ENCODE data around the gene PHF13. TPM values are rescaled to one million over a fixed set of nuclear protein-coding genes. Genes with fewer than 3 reads are reported as not detected.

Gene PHF13
- total and polyA plus RNA-seq, 9 of the 15 experiments (the other 6 are each of a cell fraction or from before 2014, with no cell fraction given) = 1.8 to 36.1 (median 11.7) TPM

- TF ChIP-seq ZBTB9 (CRISPR knock-in tag; IDR thresholded peaks at IDR 0.05) = no peak
- 0 out of 2 replicates have a peak, but pooled peaks have one; percentile 34 for TF ChIP-seq ZC3H4 (CRISPR knock-in tag; IDR thresholded peaks at IDR 0.05; ENCODE audit: borderline replicate concordance)
- TF ChIP-seq PYGO2 (tag; IDR thresholded peaks at IDR 0.05) = no peak
- no peak for TF ChIP-seq HNRNPL (IDR thresholded peaks at IDR 0.05; ENCODE audit: low read depth, low read length)
- TF ChIP-seq SOX6 (IDR thresholded peaks at IDR 0.05) = no peak
- no peak for TF ChIP-seq HMGXB4 (CRISPR knock-in tag; IDR thresholded peaks at IDR 0.05)
- TF ChIP-seq HMGN3 (IDR thresholded peaks at IDR 0.05; ENCODE audit: borderline replicate concordance, extremely low read depth, insufficient read length, low read depth, low read length) = no peak
- TF ChIP-seq GABPA (tag; conservative IDR thresholded peaks at IDR 0.05; ENCODE audit: low read depth) = no peak
- no peak for TF ChIP-seq TAF7 (tag; IDR thresholded peaks at IDR 0.05)
- TF ChIP-seq ZNF589 (CRISPR knock-in tag; IDR thresholded peaks at IDR 0.05; ENCODE audit: low read depth) = no peak
- no peak for TF ChIP-seq TEAD4 (IDR thresholded peaks at IDR 0.05; ENCODE audit: low read length)
- 0 out of 2 replicates have a peak, but pooled peaks have one; percentile 35 for TF ChIP-seq TEAD4 (CRISPR knock-in tag; IDR thresholded peaks at IDR 0.05; ENCODE audit: borderline replicate concordance)
- peak; percentile 26 for TF ChIP-seq TCF3 (CRISPR knock-in tag; IDR thresholded peaks at IDR 0.05)
- no peak for TF ChIP-seq CREM (IDR thresholded peaks at IDR 0.05; ENCODE audit: low read depth)
- TF ChIP-seq MAFG (tag; conservative IDR thresholded peaks at IDR 0.05) = no peak
- TF ChIP-seq PHF21A (IDR thresholded peaks at IDR 0.05; ENCODE audit: borderline replicate concordance, low read depth) = no peak
- no peak for TF ChIP-seq YBX1 (IDR thresholded peaks at IDR 0.05)
- TF ChIP-seq MEF2A (IDR thresholded peaks at IDR 0.05; ENCODE audit: control insufficient read depth, low read depth, low read length) = no peak
- TF ChIP-seq ZNF134 (CRISPR knock-in tag; conservative IDR thresholded peaks at IDR 0.05) = no peak
Observed at GRCh38 chr1:6578624-6579373, 34.7 kb upstream of the PHF13 start (continued).

Measured in K562 (cell line).